ENCODE measurements around the gene NPFF. TPM values are rescaled to one million over a fixed set of nuclear protein-coding genes. Genes with fewer than 3 reads are reported as not detected.

The NPFF gene
- total and polyA plus RNA-seq, 7 experiments from 2014 or later = not detected

DNA sequence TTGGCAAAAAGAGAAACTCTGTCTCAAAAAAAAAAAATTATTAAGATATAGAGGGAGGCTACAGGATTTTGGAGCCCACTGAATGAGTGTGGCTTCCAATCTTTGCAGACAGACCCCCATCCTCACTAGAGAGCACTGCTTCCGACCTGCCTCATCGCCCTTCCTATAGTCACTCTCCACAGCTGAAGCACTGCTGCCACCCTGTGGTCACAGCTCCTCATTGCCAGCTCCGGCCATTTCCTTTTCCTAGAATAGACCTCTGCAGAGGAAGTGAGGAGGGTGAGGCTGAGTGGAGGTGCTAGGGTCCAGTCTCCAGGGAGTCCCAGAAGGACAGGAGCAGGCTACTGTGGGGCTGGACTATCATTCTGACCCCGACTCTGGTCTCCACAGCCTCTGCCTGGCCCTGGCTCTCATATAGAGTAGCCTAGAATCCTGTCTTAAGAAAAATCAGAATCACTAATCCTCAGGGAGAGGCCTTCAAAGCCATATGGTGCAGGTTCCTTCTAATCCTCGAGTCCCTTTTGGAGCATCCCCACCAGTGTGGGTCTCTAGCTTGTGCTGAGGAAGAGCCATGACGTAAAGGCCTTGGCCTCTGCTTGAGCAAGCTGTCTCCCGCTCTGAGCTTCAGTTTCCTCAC lies 1.4 kb upstream of the NPFF start:
- Histone ChIP-seq H3K27ac (ENCODE audit: low read depth, low read length) (peak overlapping the region; percentile 39), H3K4me3 (ENCODE audit: low read length) (no peak overlapping the region), H3K27me3 (ENCODE audit: control insufficient read depth in 2 of 2, insufficient read depth in 2 of 2, low read length in 2 of 2) (no peaks in the 10 kb centered on the region), H3K4me1 (ENCODE audit: control insufficient read depth in 2 of 2, insufficient read depth in 2 of 2, low read length in 2 of 2) (peaks cover 6 to 7% of the 10 kb centered on the region in 2 donors), H3K9me3 (ENCODE audit: control insufficient read depth in 2 of 3, low read length in 3 of 3) (no peaks in the 10 kb centered on the region), H3K36me3 (ENCODE audit: control insufficient read depth in 2 of 3, insufficient read depth in 3 of 3, low read length in 3 of 3) (peaks cover 0 to 62% (median 0%) of the 10 kb centered on the region in 3 experiments)
- ChIA-PET POLR2A (interaction anchor here (0.5 to 2.1 kb wide), 14 partner anchors 8 to 349 kb away, joined by 3 to 10 read pairs (median 4); partner anchors contain the start of genes MAP3K12, SP1 and TARBP2), CTCF (interaction anchor here (0.6 to 3.6 kb wide), 28 partner anchors 8 to 213 kb away, joined by 3 to 46 read pairs (median 4); partner anchors contain the start of genes AAAS, AMHR2 and PFDN5)
- peak overlapping the region in 1 of 10 donors; percentile 39 for H3K4me3 Mint-ChIP-seq
- peaks cover 0 to 1% (median 0%) of the 10 kb centered on the region in 11 donors for H3K9me3 Mint-ChIP-seq
- H3K36me3 Mint-ChIP-seq = peaks cover 0 to 24% (median under 1%) of the 10 kb centered on the region in 5 donors
- peak; percentile 63 to 82 (median 73) for DNase-seq
- ATAC-seq = peak; percentile 98
- intact Hi-C loops (cut with micrococcal nuclease) = loop anchor here (1.0 to 10.0 kb wide), 10 partner anchors 8 to 454 kb away; partner anchors contain the start of genes PRR13 (in 1 of the 2) and TNS2 (in 1 of the 2)
- H3K27ac Mint-ChIP-seq = peak overlapping the region in 7 of 9 donors; percentile 13 to 80 (median 69)
- H3K4me1 Mint-ChIP-seq = peaks cover 5 to 17% (median 9%) of the 10 kb centered on the region in 7 donors
- H3K27me3 Mint-ChIP-seq = no peaks in the 10 kb centered on the region

GRCh38 chr12:53507603-53507885 lies 260 bp upstream of the NPFF start:
- Histone ChIP-seq H3K36me3 (ENCODE audit: control insufficient read depth in 2 of 3, insufficient read depth in 3 of 3, low read length in 3 of 3) (peaks cover 0 to 56% (median 0%) of the 10 kb centered on the region in 3 experiments), H3K27ac (ENCODE audit: low read depth, low read length) (no peak overlapping the region), H3K9me3 (ENCODE audit: control insufficient read depth in 2 of 3, low read length in 3 of 3) (no peaks in the 10 kb centered on the region), H3K4me1 (ENCODE audit: control insufficient read depth in 2 of 2, insufficient read depth in 2 of 2, low read length in 2 of 2) (peaks cover 6 to 7% of the 10 kb centered on the region in 2 donors), H3K27me3 (ENCODE audit: control insufficient read depth in 2 of 2, insufficient read depth in 2 of 2, low read length in 2 of 2) (no peaks in the 10 kb centered on the region), H3K4me3 (ENCODE audit: low read length) (no peak overlapping the region)
- ChIA-PET POLR2A (interaction anchor here (0.6 to 2.1 kb wide), 5 partner anchors 14 to 382 kb away, joined by 3 to 10 read pairs (median 8); partner anchors contain the start of gene SP1), CTCF (interaction anchor here (0.6 to 3.6 kb wide), 7 partner anchors 9 to 186 kb away, joined by 4 to 46 read pairs (median 5); partner anchors contain the start of genes AAAS and AMHR2)
- H3K27me3 Mint-ChIP-seq = no peaks in the 10 kb centered on the region
- intact Hi-C loops (cut with micrococcal nuclease) = loop anchor here in 1 of 2 donors (10.0 kb wide), 1 partner anchor 453 kb away; the partner anchor contains the start of gene TNS2
- H3K9me3 Mint-ChIP-seq = peaks cover 0 to 1% (median 0%) of the 10 kb centered on the region in 11 donors
- DNase-seq (no peak), ATAC-seq (no peak)
- peaks cover 0 to 23% (median 0%) of the 10 kb centered on the region in 5 donors for H3K36me3 Mint-ChIP-seq
- H3K27ac Mint-ChIP-seq = peak overlapping the region in 2 of 9 donors; percentile 21 to 50
- no peak overlapping the region for H3K4me3 Mint-ChIP-seq
- peaks cover 5 to 21% (median 9%) of the 10 kb centered on the region in 7 donors for H3K4me1 Mint-ChIP-seq

DNA sequence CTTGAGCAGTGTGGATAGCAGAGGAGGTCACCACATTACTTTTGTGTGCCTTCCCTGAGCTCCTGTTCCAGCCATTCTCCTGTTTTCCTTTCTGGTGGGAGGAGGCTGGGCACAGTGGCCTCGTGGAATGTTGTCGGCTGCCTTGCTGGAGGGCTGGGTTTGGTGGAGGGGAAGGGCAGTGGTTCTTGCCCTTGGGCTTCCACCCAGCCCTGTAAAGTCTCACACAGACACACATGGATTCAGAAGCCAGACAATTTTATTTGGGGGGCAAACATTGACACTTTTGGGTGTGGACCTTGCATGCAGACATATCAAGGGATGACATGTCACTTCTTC lies 866 bp downstream of the NPFF start:
- H3K27me3 ChIP-seq (ENCODE audit: control insufficient read depth in 2 of 2, insufficient read depth in 2 of 2, low read length in 2 of 2) = no peaks in the 10 kb centered on the region
- Mint-ChIP-seq H3K36me3 (peaks cover 0 to 18% (median 0%) of the 10 kb centered on the region in 5 donors), H3K27ac (no peak overlapping the region), H3K27me3 (no peaks in the 10 kb centered on the region), H3K4me3 (no peak overlapping the region), H3K9me3 (peaks cover 0 to 1% (median 0%) of the 10 kb centered on the region in 11 donors), H3K4me1 (peaks cover 11 to 30% (median 16%) of the 10 kb centered on the region in 7 donors)
- ChIA-PET CTCF (no interaction called here), POLR2A (no interaction called here)
- peaks cover 0 to 45% (median 0%) of the 10 kb centered on the region in 3 experiments for H3K36me3 ChIP-seq (ENCODE audit: control insufficient read depth in 2 of 3, insufficient read depth in 3 of 3, low read length in 3 of 3)
- H3K4me1 ChIP-seq (ENCODE audit: control insufficient read depth in 2 of 2, insufficient read depth in 2 of 2, low read length in 2 of 2) = peaks cover 14 to 17% of the 10 kb centered on the region in 2 donors
- no peak overlapping the region for H3K4me3 ChIP-seq (ENCODE audit: low read length)
- no peaks in the 10 kb centered on the region for H3K9me3 ChIP-seq (ENCODE audit: control insufficient read depth in 2 of 3, low read length in 3 of 3)
- ATAC-seq (no peak), DNase-seq (no peak)
- H3K27ac ChIP-seq (ENCODE audit: low read depth, low read length) = no peak overlapping the region
- intact Hi-C loops (cut with micrococcal nuclease) = loop anchor here in 1 of 2 donors (10.0 kb wide), 1 partner anchor 452 kb away; the partner anchor contains the start of gene TNS2

DNA sequence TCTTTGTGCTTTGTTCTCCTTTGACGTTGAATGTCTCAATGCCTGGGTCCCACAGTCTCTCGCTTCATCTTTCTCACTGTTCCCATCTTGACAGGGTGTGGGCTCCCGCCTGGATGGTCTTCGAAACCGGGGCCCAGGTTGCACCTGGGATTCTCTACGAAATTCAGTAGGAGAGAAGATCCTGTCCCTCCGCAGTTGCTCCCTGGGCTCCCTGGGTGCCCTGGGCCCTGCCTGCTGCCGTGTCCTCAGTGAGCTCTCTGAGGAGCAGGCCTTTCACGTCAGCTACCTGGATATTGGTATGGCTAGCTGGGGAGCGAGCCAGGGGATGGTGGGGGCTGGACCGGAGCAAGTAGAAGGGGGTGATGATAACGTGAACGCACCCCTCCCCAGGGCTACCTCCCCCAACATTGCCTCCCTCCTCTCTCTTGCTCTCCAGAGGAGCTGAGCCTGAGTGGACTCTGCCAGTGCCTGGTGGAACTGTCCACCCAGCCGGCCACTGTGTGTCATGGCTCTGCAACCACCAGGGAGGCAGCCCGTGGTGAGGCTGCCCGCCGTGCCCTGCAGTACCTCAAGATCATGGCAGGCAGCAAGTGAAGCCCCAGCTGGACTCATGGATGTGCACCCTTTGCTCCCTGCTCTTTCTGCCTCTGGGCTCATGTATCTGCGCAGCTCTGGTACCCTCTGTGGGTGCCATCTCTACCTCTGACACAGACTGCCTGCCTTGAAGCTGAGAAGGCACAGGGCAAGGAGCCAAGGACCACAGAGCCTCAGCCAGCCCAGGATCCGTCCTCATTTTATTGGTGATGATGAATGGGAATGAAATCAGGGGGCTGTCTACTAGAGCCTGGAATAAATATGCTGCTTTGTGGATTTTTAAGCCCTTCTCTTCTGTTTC lies 1.5 kb downstream of the NPFF start:
- H3K9me3 ChIP-seq (ENCODE audit: control insufficient read depth in 2 of 3, low read length in 3 of 3) = no peaks in the 10 kb centered on the region
- Mint-ChIP-seq H3K36me3 (peaks cover 0 to 14% (median 0%) of the 10 kb centered on the region in 5 donors), H3K27ac (peak overlapping the region in 3 of 9 donors; percentile 20 to 41 (median 30)), H3K4me1 (peaks cover 11 to 31% (median 16%) of the 10 kb centered on the region in 7 donors), H3K4me3 (no peak overlapping the region), H3K27me3 (no peaks in the 10 kb centered on the region), H3K9me3 (peaks cover 0 to 1% (median 0%) of the 10 kb centered on the region in 11 donors)
- CTCF ChIA-PET = interaction anchor here (0.7 kb wide), 1 partner anchor 161 kb away, joined by 3 read pairs; no protein-coding TSS in a partner anchor
- no peak overlapping the region for H3K4me3 ChIP-seq (ENCODE audit: low read length)
- H3K27me3 ChIP-seq (ENCODE audit: control insufficient read depth in 2 of 2, insufficient read depth in 2 of 2, low read length in 2 of 2) = no peaks in the 10 kb centered on the region
- H3K36me3 ChIP-seq (ENCODE audit: control insufficient read depth in 2 of 3, insufficient read depth in 3 of 3, low read length in 3 of 3) = peaks cover 0 to 44% (median 0%) of the 10 kb centered on the region in 3 experiments
- ATAC-seq (no peak), DNase-seq (no peak)
- peaks cover 14 to 18% of the 10 kb centered on the region in 2 donors for H3K4me1 ChIP-seq (ENCODE audit: control insufficient read depth in 2 of 2, insufficient read depth in 2 of 2, low read length in 2 of 2)
- no peak overlapping the region for H3K27ac ChIP-seq (ENCODE audit: low read depth, low read length)
- POLR2A ChIA-PET = no interaction called here
- intact Hi-C loops (cut with micrococcal nuclease) = loop anchor here in 1 of 2 donors (10.0 kb wide), 1 partner anchor 451 kb away; the partner anchor contains the start of gene TNS2

GRCh38 chr12:53505086-53505485 lies 2.2 kb downstream of the NPFF start:
- Mint-ChIP-seq H3K27ac (peak overlapping the region in 3 of 9 donors; percentile 30 to 71 (median 61)), H3K36me3 (peaks cover 0 to 14% (median 0%) of the 10 kb centered on the region in 5 donors), H3K4me1 (peaks cover 13 to 32% (median 21%) of the 10 kb centered on the region in 7 donors), H3K27me3 (no peaks in the 10 kb centered on the region), H3K4me3 (peak overlapping the region in 1 of 10 donors; percentile 51), H3K9me3 (peaks cover 0 to 1% (median 0%) of the 10 kb centered on the region in 11 donors)
- no peak for ATAC-seq
- Histone ChIP-seq H3K27ac (ENCODE audit: low read depth, low read length) (no peak overlapping the region), H3K4me1 (ENCODE audit: control insufficient read depth in 2 of 2, insufficient read depth in 2 of 2, low read length in 2 of 2) (peaks cover 16 to 21% of the 10 kb centered on the region in 2 donors), H3K36me3 (ENCODE audit: control insufficient read depth in 2 of 3, insufficient read depth in 3 of 3, low read length in 3 of 3) (peaks cover 0 to 40% (median 0%) of the 10 kb centered on the region in 3 experiments), H3K9me3 (ENCODE audit: control insufficient read depth in 2 of 3, low read length in 3 of 3) (no peaks in the 10 kb centered on the region), H3K27me3 (ENCODE audit: control insufficient read depth in 2 of 2, insufficient read depth in 2 of 2, low read length in 2 of 2) (no peaks in the 10 kb centered on the region), H3K4me3 (ENCODE audit: low read length) (no peak overlapping the region)
- intact Hi-C loops (cut with micrococcal nuclease) = loop anchor here in 1 of 2 donors (10.0 kb wide), 1 partner anchor 450 kb away; the partner anchor contains the start of gene TNS2
- POLR2A ChIA-PET = no interaction called here
- DNase-seq = no peak
- CTCF ChIA-PET = interaction anchor here (0.7 kb wide), 1 partner anchor 161 kb away, joined by 3 read pairs; no protein-coding TSS in a partner anchor

All from naive thymus-derived CD4-positive, alpha-beta T cell (primary cell).